Stimulated activated CD4-positive, alpha-beta T cell treated with anti-CD3 and anti-CD28 coated beads, Interleukin-12 subunit alpha, Interleukin-12 subunit beta, amount 100 ng/mL, for 4 hours (primary cell): Measurements from ENCODE around the gene HYDIN.
"Not testable (repeated sequence)": the region's sequence is repeated elsewhere in the genome, so short reads cannot be mapped to it uniquely, and the experiment has no call there.

ENCODE experiments used
- DNase-seq: peaks from one replicate; pipeline ENCODE4 v3.0.0-alpha.2; 2020

Gene HYDIN

GRCh38 chr16:71218306-71218963 lies 12.1 kb downstream of the HYDIN start:
- no peak for DNase-seq

- no peak for DNase-seq
These were observed 13.0 kb downstream of the HYDIN start for GRCh38 chr16:71217506-71217905.

GRCh38 chr16:71216714-71217113 lies 13.8 kb downstream of the HYDIN start:
- DNase-seq, result no peak

- no peak for DNase-seq
These were observed 15.7 kb downstream of the HYDIN start for GRCh38 chr16:71214746-71215381.

- no peak for DNase-seq
These were observed 24.9 kb downstream of the HYDIN start for GRCh38 chr16:71205482-71206131.

- no peak for DNase-seq
These were observed 26.9 kb downstream of the HYDIN start for GRCh38 chr16:71203631-71204030.

GRCh38 chr16:71201556-71201955 lies 29.0 kb downstream of the HYDIN start:
- DNase-seq, result no peak

- no peak for DNase-seq
These were observed 29.5 kb downstream of the HYDIN start for GRCh38 chr16:71201054-71201453.

GRCh38 chr16:71198408-71198807 lies 32.1 kb downstream of the HYDIN start:
- no peak for DNase-seq

GRCh38 chr16:71192387-71192786 lies 38.1 kb downstream of the HYDIN start:
- no peak for DNase-seq

- no peak for DNase-seq
These were observed 41.4 kb downstream of the HYDIN start for GRCh38 chr16:71188956-71189712.

GRCh38 chr16:71185347-71185746 lies 45.2 kb downstream of the HYDIN start:
- no peak for DNase-seq

GRCh38 chr16:71179569-71179968 lies 51.0 kb downstream of the HYDIN start:
- DNase-seq, result no peak

GRCh38 chr16:71172481-71173207 lies 57.9 kb downstream of the HYDIN start:
- DNase-seq, result no peak

- DNase-seq, result not testable (repeated sequence)
These were observed 69.5 kb downstream of the HYDIN start for GRCh38 chr16:71161007-71161406.

GRCh38 chr16:71157278-71157677 lies 73.2 kb downstream of the HYDIN start:
- not testable (repeated sequence) for DNase-seq

GRCh38 chr16:71153329-71153728 lies 77.2 kb downstream of the HYDIN start:
- DNase-seq, result not testable (repeated sequence)

- DNase-seq, result not testable (repeated sequence)
These were observed 78.9 kb downstream of the HYDIN start for GRCh38 chr16:71151654-71152053.

- DNase-seq, result not testable (repeated sequence)
These were observed 87.3 kb downstream of the HYDIN start for GRCh38 chr16:71143246-71143645.

- not testable (repeated sequence) for DNase-seq
These were observed 120.0 kb downstream of the HYDIN start for GRCh38 chr16:71110565-71110964.

- DNase-seq, result not testable (repeated sequence)
These were observed 120.8 kb downstream of the HYDIN start for GRCh38 chr16:71109656-71110208.

GRCh38 chr16:71105881-71106280 lies 124.6 kb downstream of the HYDIN start:
- DNase-seq, result not testable (repeated sequence)
